Fibroblast of skin of right biceps (primary cell): ENCODE data around the gene COG5.
"Not testable (repeated sequence)": the region's sequence is repeated elsewhere in the genome, so short reads cannot be mapped to it uniquely, and the experiment has no call there.

ENCODE experiments used
- DNase-seq: peaks from one replicate; pipeline ENCODE4 v3.0.0-alpha.2; 2013

Gene COG5

GRCh38 chr7:107258737-107259136, 305.0 kb downstream of the COG5 start:
- DNase-seq, result no peak

- DNase-seq, result no peak
These were observed 308.1 kb downstream of the COG5 start for GRCh38 chr7:107255602-107256001.

- DNase-seq, result no peak
These were observed 309.2 kb downstream of the COG5 start for GRCh38 chr7:107254398-107254985.

GRCh38 chr7:107253599-107253998, 310.1 kb downstream of the COG5 start:
- DNase-seq, result no peak

- DNase-seq, result no peak
These were observed 311.8 kb downstream of the COG5 start for GRCh38 chr7:107251963-107252362.

GRCh38 chr7:107248551-107249316, 315.0 kb downstream of the COG5 start:
- peak; percentile 40 for DNase-seq

- not testable (repeated sequence) for DNase-seq
These were observed 316.9 kb downstream of the COG5 start for GRCh38 chr7:107246836-107247235.

- no peak for DNase-seq
These were observed 319.1 kb downstream of the COG5 start for GRCh38 chr7:107244613-107245012.

- no peak for DNase-seq
These were observed 321.5 kb downstream of the COG5 start for GRCh38 chr7:107242267-107242666.

GRCh38 chr7:107237451-107237850, 326.3 kb downstream of the COG5 start:
- DNase-seq, result no peak

GRCh38 chr7:107236862-107237261, 326.9 kb downstream of the COG5 start:
- DNase-seq, result peak; percentile 30

GRCh38 chr7:107234436-107234835, 329.3 kb downstream of the COG5 start:
- no peak for DNase-seq

GRCh38 chr7:107233981-107234380, 329.7 kb downstream of the COG5 start:
- no peak for DNase-seq

- DNase-seq, result no peak
These were observed 330.5 kb downstream of the COG5 start for GRCh38 chr7:107233174-107233573.

GRCh38 chr7:107232568-107233090, 331.1 kb downstream of the COG5 start:
- DNase-seq, result peak; percentile 68

- DNase-seq, result peak; percentile 53
These were observed 333.4 kb downstream of the COG5 start for GRCh38 chr7:107230334-107230733.

GRCh38 chr7:107228291-107228690, 335.4 kb downstream of the COG5 start:
- DNase-seq, result no peak

GRCh38 chr7:107224374-107225223, 339.1 kb downstream of the COG5 start:
- no peak for DNase-seq

- DNase-seq, result not testable (repeated sequence)
These were observed 342.9 kb downstream of the COG5 start for GRCh38 chr7:107220806-107221205.

GRCh38 chr7:107220356-107220755, 343.4 kb downstream of the COG5 start:
- DNase-seq, result no peak

- no peak for DNase-seq
These were observed 344.0 kb downstream of the COG5 start for GRCh38 chr7:107219563-107220244.

- DNase-seq, result no peak
These were observed 349.8 kb downstream of the COG5 start for GRCh38 chr7:107213945-107214344.
